ENCODE data around the gene TAP1. TPM values are rescaled to one million over a fixed set of nuclear protein-coding genes. Genes with fewer than 3 reads are reported as not detected.

TAP1 gene
- total RNA-seq, 4 donors from 2014 or later = 25.6 to 136 (median 107) TPM

DNA sequence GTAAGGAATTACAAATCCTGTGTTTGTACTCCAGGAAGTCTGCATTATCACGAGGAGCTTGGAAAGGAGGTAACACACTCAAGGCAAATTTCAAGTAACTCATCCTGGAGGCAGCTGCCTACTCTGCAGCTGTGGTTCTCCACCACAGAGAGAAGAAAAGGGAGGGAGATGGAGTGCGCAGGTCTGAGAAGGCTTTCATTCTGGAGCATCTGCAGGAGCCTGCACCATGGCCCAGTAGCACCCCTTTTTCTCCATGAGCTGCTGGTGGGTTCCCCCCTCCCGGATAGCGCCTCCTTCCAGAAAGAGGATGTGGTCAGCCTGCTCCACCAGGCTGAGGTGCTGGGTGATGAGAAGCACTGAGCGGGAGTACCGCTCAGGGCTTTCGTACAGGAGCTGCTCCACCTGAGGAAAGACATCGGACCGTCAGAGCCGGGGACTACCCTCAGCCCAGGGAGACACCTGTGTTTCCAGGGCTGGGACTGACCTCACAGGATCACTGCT, 8.1 kb downstream of the TAP1 start:
- H3K4me1 ChIP-seq = peaks cover 0 to 44% (median 10%) of the 10 kb centered on the region in 4 donors
- H3K9me3 ChIP-seq = no peaks in the 10 kb centered on the region
- TF ChIP-seq, protein P1, sequence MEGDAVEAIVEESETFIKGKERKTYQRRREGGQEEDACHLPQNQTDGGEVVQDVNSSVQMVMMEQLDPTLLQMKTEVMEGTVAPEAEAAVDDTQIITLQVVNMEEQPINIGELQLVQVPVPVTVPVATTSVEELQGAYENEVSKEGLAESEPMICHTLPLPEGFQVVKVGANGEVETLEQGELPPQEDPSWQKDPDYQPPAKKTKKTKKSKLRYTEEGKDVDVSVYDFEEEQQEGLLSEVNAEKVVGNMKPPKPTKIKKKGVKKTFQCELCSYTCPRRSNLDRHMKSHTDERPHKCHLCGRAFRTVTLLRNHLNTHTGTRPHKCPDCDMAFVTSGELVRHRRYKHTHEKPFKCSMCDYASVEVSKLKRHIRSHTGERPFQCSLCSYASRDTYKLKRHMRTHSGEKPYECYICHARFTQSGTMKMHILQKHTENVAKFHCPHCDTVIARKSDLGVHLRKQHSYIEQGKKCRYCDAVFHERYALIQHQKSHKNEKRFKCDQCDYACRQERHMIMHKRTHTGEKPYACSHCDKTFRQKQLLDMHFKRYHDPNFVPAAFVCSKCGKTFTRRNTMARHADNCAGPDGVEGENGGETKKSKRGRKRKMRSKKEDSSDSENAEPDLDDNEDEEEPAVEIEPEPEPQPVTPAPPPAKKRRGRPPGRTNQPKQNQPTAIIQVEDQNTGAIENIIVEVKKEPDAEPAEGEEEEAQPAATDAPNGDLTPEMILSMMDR (IDR thresholded peaks at IDR 0.05) = no peak
- TF ChIP-seq POLR2A (IDR thresholded peaks at IDR 0.05) = no peak
- H3K27me3 ChIP-seq = no peaks in the 10 kb centered on the region
- H3K27ac ChIP-seq = peak overlapping the region; percentile 95 to 100 (median 99)
- H3K36me3 ChIP-seq = peaks cover 0 to 74% (median 0%) of the 10 kb centered on the region in 3 donors
- peak in 2 of 3 donors; percentile 75 to 77 for DNase-seq
- peak overlapping the region; percentile 64 to 92 (median 85) for H3K4me3 ChIP-seq

DNA sequence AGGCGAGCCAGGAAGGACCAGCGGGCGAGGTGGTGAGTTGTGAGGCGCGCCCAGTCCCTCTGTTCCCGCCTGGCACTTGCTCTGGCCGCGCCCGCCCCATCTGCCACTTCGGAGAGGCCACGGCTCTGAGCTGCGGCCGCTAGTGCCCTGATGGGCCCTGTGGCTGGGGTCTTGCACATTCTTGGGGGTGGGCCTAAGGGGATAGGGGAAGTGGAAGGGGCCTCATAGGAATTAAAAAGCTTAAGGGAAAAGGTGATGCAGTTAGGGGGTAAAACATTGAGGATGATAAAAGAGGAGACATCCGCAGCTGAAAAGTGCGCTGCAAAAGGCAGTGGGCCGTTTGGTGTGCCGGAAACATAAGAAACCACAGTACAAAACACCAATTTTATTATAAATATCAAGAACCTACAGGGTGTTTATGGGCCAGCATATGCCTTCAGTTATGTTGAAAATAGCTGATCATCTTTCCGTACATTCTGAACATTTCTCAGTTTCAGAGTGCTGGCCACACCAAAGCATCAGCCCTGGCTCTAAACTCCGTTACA, 8.6 kb downstream of the TAP1 start:
- no peaks in the 10 kb centered on the region for H3K9me3 ChIP-seq
- peak overlapping the region; percentile 95 to 100 (median 99) for H3K27ac ChIP-seq
- H3K36me3 ChIP-seq = peaks cover 0 to 74% (median 0%) of the 10 kb centered on the region in 3 donors
- peak in 1 of 2 donors; percentile 83 for TF ChIP-seq POLR2A (IDR thresholded peaks at IDR 0.05)
- TF ChIP-seq, protein P1 (IDR thresholded peaks at IDR 0.05) = no peak
- H3K27me3 ChIP-seq = no peaks in the 10 kb centered on the region
- no peak for DNase-seq
- H3K4me3 ChIP-seq = peak overlapping the region; percentile 64 to 92 (median 85)
- peaks cover 0 to 44% (median 13%) of the 10 kb centered on the region in 4 donors for H3K4me1 ChIP-seq

DNA sequence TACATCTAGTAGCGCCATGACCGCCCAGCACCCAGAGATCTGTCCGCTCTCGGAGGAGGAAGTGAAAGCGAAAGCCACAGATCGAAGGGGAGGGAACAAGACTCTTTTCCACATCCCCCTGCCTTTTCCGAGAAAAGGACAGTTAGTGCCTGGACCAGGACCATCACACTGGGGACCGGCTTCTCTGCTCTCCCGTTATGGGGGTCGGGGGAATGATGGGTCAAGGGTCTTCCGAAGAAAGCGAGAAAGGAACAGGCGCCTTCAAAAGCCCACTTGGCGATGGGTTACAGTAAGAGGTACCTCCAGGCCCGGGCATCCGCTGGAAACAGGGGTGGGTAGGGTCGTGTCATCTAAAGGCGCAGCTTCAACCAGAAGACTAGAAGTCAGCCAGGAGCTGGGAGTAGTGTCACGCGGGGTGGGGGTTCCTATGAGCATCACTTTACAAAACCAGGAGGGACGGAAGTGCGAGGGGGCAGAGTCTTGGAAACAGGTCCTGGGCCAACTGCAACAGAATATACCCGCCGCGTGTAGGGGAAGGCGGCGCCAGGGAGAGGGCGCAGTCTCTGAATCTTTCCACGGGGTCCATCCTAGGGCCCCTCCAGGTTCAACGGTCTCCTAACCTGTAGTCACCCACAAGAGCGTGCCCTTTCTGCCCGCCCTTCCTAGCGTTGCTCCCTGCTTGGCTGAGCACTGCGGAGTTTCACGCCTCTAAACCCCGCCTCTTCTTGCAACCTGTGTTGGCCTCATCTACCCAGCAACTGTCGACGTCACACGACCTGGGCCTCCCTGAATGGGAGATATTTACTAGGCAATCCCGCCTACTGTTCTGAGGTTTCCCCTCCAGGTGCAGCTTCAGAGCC, 9.3 kb downstream of the TAP1 start, which contains the start of gene PSMB8:
Gene PSMB8 (minus strand): TSS at position 69 of the 860 bp plus-strand sequence. CDS start 51 bp downstream, at position 18.
- Histone ChIP-seq H3K4me3 (peak within 1 kb of the TSS; percentile 64 to 92 (median 85)), H3K27me3 (no peaks in the 10 kb centered on the region), H3K36me3 (peaks cover 0 to 67% (median 0%) of the 10 kb centered on the region in 3 donors), H3K27ac (peak within 1 kb of the TSS; percentile 95 to 100 (median 99)), H3K4me1 (peaks cover 0 to 44% (median 13%) of the 10 kb centered on the region in 4 donors), H3K9me3 (no peaks in the 10 kb centered on the region)
- DNase-seq = peak; percentile 98 to 100 (median 99)
- TF ChIP-seq POLR2A (IDR thresholded peaks at IDR 0.05) = peak; percentile 91 to 98
- TF ChIP-seq, protein P1 (IDR thresholded peaks at IDR 0.05) = peak in 3 of 6 experiments; percentile 24 to 39 (median 30)

DNA sequence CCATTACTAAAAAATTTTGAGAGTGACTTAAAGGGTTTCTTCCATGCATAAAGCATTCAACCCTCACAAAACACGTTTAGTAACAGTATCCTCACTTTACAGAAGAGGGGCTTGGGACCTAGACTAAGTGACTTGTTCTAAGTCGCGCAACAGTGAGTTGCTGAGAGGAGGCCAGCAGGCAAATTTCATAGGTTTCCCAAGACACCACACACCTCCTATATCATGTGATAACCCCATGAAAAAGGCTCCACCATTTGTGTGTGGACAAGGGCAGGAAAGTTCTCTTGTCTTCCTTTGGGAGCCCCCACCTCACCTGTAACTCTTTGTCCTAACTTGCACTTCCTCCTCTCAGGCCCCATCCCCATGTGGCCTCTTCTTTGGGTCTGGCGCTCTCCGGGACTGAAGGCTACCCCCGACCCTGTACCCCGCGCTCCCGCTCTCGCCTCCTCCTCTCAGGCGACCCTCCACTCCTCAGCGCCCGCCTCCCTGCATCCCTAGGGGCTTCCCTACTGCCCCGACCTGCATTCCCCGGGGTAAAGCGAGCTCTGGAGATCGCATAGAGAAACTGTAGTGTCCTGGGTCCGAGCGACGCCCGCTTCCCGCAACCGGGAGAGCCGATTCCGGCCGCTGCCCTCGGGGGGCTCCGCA, 10.0 kb downstream of the TAP1 start:
- peaks cover 0 to 59% (median 0%) of the 10 kb centered on the region in 3 donors for H3K36me3 ChIP-seq
- H3K4me3 ChIP-seq = peak overlapping the region; percentile 64 to 92 (median 85)
- DNase-seq = peak in 1 of 3 donors; percentile 53
- peak overlapping the region; percentile 95 to 100 (median 99) for H3K27ac ChIP-seq
- H3K4me1 ChIP-seq = peaks cover 0 to 44% (median 14%) of the 10 kb centered on the region in 4 donors
- H3K9me3 ChIP-seq = no peaks in the 10 kb centered on the region
- no peaks in the 10 kb centered on the region for H3K27me3 ChIP-seq
- TF ChIP-seq, protein P1 (IDR thresholded peaks at IDR 0.05) = no peak
- TF ChIP-seq POLR2A (IDR thresholded peaks at IDR 0.05) = no peak

DNA sequence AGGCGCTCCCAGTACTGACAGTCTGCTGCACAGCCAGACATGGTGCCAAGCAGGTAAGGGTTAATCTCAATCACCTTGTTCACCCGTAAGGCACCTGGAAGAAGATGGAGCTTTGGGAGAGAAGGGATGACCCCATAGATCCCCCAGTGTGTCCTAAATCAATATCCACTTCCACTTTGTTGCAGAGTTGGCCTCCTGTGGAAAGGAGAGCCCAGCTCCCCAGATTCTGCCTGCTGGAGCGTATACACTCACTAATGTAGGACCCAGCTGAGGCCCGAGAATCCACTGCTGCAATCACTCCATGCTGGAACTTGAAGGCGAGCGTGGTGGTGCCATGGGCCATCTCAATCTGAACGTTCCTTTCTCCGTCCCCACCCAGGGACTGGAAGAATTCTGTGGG, 10.8 kb downstream of the TAP1 start:
- no peak for DNase-seq
- Histone ChIP-seq H3K27ac (peak overlapping the region; percentile 95 to 100 (median 99)), H3K4me3 (peak overlapping the region; percentile 64 to 92 (median 85))

More for the DNA sequence above, 10.8 kb downstream of the TAP1 start:
- Histone ChIP-seq H3K27me3 (no peaks in the 10 kb centered on the region), H3K4me1 (peaks cover 2 to 43% (median 15%) of the 10 kb centered on the region in 4 donors), H3K9me3 (no peaks in the 10 kb centered on the region), H3K36me3 (peaks cover 0 to 51% (median 0%) of the 10 kb centered on the region in 3 donors)
- TF ChIP-seq, protein P1 (IDR thresholded peaks at IDR 0.05) = no peak
- no peak for TF ChIP-seq POLR2A (IDR thresholded peaks at IDR 0.05)
